NB4 (cell line): ENCODE data around the gene ZBTB44.
A peak's percentile ranks its signal among the peaks of the same experiment; 100 is the strongest.

Source experiments
- DNase-seq: peaks from one replicate; pipeline ENCODE4 v3.0.0; 2010; ENCODE audit warnings: low read depth
- H3K4me3 ChIP-seq: one replicate; pipeline ENCODE4 v1.5.1; 2011; ENCODE audit warnings: mild to moderate bottlenecking, low read depth, low read length, moderate library complexity
- MYC ChIP-seq: IDR thresholded peaks from 2 replicates; pipeline ENCODE4 v1.6.1; 2011; ENCODE audit warnings: low read depth, low read length
- POLR2A ChIP-seq: IDR thresholded peaks from 2 replicates; pipeline ENCODE4 v1.6.1; 2011; ENCODE audit warnings: mild to moderate bottlenecking; ENCODE audit not compliant: insufficient read length; ENCODE audit errors: extremely low read depth
- TF ChIP-seq, protein P1 (sequence below): IDR thresholded peaks from 2 replicates; pipeline ENCODE4 v1.6.1; 2011; ENCODE audit warnings: low read depth, low read length
- TF ChIP-seq, protein P2 (sequence below): IDR thresholded peaks from one replicate; pipeline ENCODE4 v1.5.1; 2012; ENCODE audit warnings: low read depth, low read length

ZBTB44 gene

GRCh38 chr11:130314184-130314749 is 450 bp downstream of the ZBTB44 start:
- H3K4me3 ChIP-seq = peak overlapping the region; percentile 96
- no peak for DNase-seq
- TF ChIP-seq POLR2A (peak; percentile 41), MYC (peak; percentile 75)
- TF ChIP-seq, protein P1, sequence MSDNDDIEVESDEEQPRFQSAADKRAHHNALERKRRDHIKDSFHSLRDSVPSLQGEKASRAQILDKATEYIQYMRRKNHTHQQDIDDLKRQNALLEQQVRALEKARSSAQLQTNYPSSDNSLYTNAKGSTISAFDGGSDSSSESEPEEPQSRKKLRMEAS = peak; percentile 66
- TF ChIP-seq, protein P2, sequence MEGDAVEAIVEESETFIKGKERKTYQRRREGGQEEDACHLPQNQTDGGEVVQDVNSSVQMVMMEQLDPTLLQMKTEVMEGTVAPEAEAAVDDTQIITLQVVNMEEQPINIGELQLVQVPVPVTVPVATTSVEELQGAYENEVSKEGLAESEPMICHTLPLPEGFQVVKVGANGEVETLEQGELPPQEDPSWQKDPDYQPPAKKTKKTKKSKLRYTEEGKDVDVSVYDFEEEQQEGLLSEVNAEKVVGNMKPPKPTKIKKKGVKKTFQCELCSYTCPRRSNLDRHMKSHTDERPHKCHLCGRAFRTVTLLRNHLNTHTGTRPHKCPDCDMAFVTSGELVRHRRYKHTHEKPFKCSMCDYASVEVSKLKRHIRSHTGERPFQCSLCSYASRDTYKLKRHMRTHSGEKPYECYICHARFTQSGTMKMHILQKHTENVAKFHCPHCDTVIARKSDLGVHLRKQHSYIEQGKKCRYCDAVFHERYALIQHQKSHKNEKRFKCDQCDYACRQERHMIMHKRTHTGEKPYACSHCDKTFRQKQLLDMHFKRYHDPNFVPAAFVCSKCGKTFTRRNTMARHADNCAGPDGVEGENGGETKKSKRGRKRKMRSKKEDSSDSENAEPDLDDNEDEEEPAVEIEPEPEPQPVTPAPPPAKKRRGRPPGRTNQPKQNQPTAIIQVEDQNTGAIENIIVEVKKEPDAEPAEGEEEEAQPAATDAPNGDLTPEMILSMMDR = no peak

- DNase-seq = peak; percentile 32
- TF ChIP-seq, protein P1 = no peak
- TF ChIP-seq POLR2A (no peak), MYC (no peak)
- TF ChIP-seq, protein P2 = no peak
- H3K4me3 ChIP-seq = peak overlapping the region; percentile 96
These were observed 1.1 kb downstream of the ZBTB44 start for GRCh38 chr11:130313383-130314183.

DNA sequence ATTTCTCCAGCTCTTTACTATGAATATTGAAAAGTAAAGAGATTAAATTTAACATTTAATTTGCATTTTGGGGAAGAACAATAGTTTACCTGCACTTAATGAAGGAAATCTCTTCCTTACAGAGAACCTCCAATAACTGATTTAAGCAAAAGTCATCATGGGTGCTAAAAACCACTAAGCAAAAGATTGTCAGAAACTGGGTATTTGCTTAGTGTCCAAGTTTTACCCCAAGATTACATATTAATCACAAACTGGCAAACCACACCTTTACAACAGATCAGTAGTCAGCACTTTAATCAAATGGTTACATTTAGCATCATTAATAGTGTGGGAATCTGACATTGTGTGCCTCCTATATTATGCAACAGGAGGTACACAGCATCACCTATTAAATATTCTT is 2.7 kb downstream of the ZBTB44 start:
- DNase-seq = no peak
- no peak for TF ChIP-seq MYC
- TF ChIP-seq, protein P1 = no peak
- no peak for TF ChIP-seq POLR2A
- TF ChIP-seq, protein P2 = no peak
- peak overlapping the region; percentile 96 for H3K4me3 ChIP-seq

DNA sequence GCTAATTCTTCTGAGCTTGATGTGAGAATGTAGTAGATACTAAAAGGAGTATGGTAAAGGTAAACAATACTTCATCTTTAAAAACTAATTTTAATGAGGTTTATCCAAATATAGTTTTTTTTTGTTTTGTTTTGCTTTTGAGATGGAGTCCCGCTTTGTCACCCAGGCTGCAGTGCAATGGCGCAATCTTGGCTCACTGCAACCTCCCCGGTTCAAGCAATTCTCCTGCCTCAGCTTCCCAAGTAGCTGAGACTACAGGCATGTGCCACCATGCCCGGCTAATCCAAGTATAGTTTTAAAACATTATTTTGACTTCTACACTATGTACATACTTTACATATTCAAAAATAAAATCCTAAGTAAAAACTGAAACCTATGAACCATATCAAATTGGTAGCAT is 4.1 kb downstream of the ZBTB44 start:
- H3K4me3 ChIP-seq = peak overlapping the region; percentile 96
- TF ChIP-seq MYC = no peak
- TF ChIP-seq, protein P1 = no peak
- no peak for TF ChIP-seq POLR2A
- TF ChIP-seq, protein P2 = no peak
- peak; percentile 29 for DNase-seq

GRCh38 chr11:130308886-130309285 is 5.8 kb downstream of the ZBTB44 start:
- TF ChIP-seq, protein P2 = no peak
- TF ChIP-seq, protein P1 = no peak
- TF ChIP-seq MYC (no peak), POLR2A (no peak)
- DNase-seq = no peak
- no peak overlapping the region for H3K4me3 ChIP-seq
